Hematopoietic multipotent progenitor cell (in vitro differentiated cells): Measurements from ENCODE around the gene GLB1L2. TPM values are rescaled to one million over a fixed set of nuclear protein-coding genes. Genes with fewer than 3 reads are reported as not detected.

Experiments used
- DNase-seq, 3 donors: peaks; one replicate each; pipeline ENCODE4 v3.0.0-alpha.2; 2011 to 2015; ENCODE audit warnings: low read depth in 2 of 3, low spot score in 2 of 3
- total RNA-seq: library from RNA; depleted of rRNA; stranded (reverse); fragments of >200 nt; gene quantifications from one replicate; pipeline ENCODE4 v1.2.3, GENCODE V29; 2012

Gene GLB1L2
- total RNA-seq, 1 donor = 1.3 TPM

DNA sequence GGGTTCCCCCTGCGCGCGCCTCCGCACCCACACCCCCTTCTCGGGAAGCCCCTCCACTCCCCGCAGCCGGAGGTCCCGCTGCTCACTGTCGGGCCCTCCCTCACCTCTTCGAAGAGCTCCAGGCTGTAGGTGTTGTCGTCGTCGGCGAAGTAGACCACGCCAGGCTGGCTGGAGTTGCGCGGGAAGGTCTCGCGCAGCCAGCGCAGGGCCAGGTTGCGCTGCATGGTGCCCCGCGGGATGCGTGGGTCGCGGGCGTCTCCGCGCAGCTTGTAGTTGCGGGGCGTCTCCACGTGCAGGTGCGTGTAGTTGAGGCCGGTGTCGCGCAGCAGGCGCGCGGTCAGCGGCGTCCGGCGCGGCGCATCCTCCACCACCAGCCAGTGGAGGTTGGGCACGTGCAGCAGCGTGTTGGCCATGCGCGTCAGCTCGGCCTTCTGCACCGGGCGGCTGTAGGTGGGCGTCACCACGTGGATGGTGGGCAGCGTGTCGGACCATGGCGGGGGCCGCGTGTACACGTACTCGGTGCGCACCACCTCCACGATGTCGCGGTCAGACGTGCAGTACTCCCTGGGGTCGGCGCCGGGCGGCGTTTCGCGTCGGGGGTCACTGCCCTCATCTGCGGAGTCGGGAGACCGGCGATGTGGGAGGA lies 51.9 kb downstream of the GLB1L2 start:
- no peak for DNase-seq

DNA sequence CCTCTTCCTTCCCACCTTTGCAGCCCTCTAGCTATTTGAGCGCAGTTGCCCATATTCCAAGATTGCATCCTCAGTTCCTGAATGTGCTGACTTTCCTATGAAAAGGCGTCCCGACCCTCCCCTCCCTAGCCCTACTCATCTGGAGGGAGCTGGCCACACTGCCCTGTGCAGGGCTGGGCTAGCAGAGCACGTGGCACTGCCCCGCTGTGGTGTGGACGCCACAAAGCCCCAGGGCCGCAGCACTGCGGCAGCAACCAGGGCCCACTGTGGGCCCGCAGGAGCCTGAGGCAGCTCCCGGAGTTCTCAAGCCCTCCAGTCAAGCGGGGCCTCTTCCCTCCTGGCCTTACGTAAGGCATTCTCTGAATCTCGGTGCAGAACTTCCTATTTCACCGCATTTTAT lies 52.6 kb downstream of the GLB1L2 start:
- no peak for DNase-seq

DNA sequence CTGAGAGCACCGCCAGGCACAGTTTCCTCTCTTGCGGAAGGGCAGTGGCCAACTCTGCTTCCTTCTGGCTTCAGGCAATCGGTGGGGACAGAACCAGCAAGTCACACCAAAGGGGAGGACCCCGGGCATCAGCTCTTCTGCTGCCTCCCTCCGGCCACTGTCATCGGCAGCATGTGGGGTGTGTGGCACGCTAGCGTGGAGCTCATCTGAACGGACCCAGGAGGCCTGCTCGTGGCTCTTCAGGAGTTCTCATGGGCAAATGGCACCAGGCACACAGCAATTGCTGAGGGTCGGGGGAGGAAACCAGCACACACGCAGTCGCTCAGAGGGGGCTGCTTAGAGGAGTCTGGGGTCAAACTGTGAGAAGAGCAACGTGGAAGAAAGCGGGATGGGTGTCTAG lies 53.4 kb downstream of the GLB1L2 start:
- no peak for DNase-seq

DNA sequence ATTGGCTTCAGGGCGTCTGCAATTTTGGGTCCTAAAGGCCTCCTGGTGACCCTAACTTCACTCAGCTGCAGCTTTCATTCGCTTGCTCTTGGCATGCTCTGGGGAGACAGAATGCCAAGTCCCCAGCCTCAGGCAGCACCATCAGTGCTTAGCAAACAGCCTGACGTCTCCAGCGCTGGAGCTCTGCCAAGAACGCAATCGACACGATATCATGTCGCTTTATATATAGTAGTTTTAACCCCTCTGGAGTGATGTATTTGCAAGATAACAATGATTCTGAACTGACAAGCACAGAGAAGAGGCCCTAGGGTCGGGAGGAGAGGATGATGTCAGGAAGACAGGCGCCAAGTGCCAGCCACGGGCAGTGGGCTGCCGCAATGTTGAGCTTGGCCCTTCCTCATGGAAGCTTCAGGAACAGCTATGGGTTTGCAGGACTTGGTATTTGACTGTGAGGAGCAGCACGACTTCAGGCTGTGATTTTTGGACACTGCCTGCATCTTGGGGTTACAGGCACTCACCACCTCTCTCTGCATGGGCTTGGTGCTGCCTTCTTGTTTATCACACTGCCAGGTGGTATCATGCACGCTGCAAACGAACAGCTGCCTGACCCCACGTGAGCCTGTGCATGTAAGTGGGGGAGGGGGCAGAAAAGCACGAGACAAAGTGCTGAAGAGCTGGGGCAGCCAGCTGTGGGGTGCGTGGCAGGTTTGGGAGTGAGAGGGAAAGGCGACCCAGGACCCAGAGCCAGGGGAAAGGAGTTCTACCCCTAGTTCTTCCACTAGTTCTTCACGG lies 54.2 kb downstream of the GLB1L2 start:
- DNase-seq = no peak

DNA sequence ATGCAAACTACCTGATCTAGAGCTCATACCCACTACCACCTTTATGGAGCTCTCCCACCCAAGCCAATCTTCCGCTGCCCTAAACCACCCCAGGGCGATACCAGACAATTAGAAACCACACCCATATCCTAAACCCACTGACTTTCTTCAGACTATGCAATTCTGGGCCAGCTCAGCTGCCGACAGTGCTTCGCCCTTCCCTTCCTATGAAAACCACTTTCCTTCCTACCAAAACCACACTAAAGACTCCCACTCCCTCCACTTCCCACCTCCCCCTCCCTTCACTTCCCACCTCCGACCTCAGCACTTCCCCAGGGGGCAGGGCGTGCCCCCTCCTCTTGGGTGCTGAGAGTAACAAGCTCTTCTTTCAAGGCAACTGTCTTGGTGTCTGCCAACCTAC lies 55.2 kb downstream of the GLB1L2 start:
- no peak for DNase-seq

DNA sequence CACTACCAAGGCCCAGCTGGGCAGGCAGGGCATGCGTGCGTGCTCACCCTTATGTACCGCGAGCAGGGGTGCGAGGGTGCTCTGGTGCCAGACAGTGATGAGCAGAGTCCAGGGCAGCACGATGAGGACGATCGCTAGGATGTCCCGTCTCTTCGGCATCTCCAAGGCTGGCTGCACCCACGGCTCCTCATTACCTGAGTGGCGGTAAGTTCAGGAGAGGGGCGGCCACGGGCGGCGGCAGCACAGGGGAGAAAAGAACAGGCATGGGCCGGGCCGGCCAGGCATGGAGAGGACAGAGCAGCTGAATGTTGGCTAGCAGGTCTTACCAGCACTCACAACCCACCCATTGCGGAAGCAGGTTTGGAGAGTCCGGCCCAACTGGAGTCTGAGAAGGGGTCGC lies 55.7 kb downstream of the GLB1L2 start:
- no peak for DNase-seq

DNA sequence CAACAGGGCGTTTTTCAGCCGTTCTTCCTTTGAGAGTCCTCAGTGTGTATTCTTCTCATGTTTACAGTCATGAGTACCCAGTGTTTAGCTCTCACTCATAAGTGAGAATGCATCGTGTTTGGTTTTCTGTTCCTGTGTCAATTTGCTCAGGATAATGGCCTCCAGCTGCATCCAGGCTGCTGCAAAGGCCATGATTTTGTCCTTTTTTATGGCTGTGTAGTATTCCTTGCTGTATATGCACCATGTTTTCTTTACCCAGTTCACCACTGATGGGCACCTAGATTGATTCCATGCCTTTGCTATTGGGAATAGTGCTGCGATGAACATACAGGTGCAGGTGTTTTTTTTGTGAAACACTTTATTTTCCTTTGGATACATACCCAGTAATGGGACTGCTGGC lies 56.8 kb downstream of the GLB1L2 start:
- no peak for DNase-seq

DNA sequence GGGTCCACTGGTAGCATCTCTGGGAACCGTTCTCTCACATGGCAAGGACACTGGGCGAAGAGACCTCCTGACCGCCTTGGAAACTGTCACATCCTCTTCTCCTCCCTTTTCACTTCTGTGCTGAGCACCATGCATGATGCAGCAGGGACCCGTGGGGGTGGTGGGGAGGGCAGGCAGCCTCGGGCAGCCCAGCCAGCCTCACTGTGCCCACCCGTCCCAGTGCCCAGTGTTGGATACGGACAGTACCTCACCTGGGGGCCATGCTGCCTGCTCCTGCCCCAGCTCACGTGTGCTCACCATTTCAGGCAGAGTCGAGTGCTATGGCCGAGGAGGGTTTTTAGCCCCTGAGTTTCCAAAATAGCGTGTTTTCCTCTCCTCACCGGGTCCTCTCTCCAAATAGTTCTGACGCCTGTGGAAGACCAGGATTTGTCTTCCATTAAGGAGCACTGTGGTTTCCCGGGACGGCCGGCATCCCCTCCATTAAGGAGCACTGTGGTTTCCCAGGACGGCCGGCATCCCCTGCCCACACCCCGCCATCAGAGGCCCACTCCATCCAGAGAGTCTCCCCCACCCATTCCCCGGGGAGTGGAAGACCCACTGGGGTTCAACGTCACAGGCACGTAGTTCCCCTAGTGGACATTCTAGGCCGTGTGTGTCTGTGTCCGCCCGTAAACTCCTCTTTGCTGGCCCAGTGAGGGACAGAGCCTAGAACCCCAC lies 57.8 kb downstream of the GLB1L2 start:
- no peak for DNase-seq

DNA sequence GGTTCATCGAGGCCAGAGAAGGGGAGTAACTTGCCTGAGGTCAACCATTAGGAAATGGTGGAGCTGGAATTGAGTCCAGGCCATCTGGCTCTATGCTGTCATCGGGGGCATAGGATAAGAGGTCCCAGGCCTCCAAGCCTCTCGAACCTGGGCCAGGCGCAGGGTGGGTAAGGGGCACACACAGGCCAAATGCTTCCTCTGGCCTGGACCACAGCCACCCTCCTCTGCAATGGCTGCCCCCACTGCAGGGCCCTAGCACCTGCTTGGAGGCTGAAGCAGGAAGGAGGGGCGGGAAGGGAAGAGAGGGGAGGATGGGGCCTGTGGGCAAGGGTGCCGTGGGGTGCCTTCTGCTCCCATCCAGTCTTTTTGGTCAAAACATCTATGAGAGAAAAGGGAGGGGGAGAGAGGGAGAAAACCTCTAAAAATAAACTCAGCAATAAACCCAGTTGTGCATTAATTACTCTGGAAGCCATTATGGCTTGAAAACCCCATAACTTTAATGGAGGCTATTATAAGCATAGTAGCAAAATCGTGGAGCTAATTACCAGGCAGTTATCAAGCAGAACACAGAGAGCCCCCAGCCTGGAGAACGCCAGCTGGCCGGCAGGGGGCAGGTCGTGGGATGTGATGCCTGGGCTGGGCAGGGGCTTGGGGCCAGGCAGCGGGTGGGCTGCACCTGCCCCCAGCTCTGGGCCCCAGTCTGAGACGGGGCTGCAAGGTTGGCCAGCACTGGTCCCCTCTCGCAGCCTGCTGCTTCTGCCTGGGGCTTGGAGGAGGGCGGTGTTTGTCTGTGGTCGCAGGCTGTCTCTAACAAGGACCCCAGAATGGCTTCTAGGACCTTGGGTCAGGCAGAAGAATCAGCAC lies 59.1 kb downstream of the GLB1L2 start:
- DNase-seq = no peak

DNA sequence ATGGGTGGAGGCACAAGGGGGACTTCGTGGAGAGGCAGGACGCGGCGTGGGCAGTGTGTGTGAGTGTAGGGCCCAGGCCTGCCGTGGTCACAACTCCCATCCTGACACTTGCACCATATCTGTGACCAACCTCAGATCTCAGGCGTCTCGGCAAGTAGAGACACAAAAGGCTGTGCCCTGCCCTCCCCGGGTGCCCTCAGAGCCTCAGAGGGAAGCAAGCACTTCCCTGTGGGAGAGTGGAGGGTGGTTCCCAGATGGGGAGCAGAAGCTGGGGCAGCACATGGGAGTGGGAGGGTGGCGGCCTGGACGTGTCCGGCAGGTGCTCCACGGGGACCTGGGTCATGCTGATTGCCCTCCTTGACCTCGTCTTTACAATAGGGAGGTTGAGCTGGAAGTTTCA lies 59.9 kb downstream of the GLB1L2 start:
- no peak for DNase-seq

DNA sequence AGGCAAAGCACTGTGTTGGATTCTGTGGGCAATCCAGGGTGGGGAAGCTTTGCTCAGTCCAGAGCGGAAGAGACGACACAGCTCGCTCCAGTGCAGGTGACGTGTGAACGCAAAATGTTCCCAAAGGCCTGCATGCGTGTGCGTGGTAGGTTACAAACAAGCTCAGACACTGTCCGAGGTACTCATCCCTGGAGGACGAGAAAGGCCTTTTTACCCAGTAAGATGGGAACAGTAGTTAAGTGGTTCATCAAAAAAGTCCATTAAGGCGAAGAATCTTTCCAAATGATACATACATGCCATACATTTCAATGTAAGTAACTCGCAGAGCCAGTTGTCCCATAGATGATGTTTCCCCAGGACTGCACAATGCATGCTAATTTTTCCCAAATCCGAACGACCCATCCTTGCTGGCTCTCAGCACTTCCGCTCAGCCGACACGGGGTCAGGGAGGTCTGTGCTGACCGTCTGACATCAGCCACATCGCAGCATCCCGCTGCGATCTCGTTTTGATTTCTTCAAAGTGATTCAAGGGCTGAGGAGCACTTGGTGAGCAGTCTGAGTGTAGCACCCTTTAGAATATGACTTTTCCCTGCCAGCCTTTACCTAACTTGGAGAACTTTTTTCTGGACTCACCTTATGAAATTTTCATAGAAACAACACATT lies 61.3 kb downstream of the GLB1L2 start:
- no peak for DNase-seq

DNA sequence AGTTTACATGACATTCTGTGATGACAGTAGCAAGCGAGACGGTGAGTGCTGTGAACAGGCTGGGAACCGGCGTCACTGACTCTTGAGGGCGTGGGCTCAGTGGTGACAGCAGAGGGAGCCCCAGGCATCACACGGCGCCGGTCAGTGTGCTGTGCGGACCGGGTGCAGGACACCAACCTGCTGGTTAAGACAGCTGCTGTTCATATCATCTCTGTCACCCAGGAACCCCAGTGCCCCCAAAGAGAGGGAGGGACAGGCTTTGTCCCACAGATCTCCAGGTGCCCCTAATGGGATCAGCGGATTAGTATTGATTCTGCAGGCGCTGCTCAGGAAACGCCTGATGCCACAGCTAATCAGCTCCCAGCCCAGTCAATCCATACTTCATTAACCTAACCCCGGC lies 61.9 kb downstream of the GLB1L2 start:
- no peak for DNase-seq

DNA sequence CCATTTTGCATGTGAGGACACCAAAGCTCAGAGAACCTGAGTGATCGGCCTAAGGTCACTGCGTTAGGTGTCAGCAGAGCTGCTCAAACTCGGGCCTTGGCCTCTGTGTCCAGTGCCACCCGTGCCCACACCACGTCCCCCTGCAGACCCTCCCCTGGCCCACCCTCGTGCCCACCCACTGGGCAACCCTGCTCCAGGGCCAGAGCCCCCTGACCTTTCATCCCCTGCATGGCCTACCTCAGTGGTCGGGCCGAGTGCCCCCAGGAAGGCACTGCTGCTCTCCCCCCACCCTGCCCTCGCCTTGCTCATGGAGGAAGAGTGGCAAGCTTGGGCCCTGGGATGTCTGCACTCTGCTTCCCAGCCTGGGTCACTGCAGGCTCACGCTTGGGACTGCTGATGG lies 62.5 kb downstream of the GLB1L2 start:
- no peak for DNase-seq

DNA sequence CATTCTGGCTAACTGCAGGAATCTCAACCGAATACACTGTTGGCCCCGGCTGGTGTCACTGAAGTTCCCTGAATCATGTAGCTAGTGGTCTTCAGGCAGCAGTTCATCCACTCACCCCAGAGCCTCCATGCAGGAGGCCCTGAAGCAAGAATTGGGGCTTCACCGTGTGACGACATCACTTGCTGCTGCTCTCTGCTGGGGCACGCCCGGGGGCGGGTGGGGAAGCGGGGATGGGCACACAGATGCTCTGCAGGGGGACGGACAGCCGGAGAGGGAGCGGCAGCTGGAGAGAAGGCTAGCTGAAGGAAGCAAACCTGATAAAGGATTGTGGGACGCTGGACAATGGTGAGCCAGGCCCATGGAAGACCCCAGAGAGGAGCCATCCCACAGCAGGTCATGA lies 63.2 kb downstream of the GLB1L2 start:
- DNase-seq = no peak

DNA sequence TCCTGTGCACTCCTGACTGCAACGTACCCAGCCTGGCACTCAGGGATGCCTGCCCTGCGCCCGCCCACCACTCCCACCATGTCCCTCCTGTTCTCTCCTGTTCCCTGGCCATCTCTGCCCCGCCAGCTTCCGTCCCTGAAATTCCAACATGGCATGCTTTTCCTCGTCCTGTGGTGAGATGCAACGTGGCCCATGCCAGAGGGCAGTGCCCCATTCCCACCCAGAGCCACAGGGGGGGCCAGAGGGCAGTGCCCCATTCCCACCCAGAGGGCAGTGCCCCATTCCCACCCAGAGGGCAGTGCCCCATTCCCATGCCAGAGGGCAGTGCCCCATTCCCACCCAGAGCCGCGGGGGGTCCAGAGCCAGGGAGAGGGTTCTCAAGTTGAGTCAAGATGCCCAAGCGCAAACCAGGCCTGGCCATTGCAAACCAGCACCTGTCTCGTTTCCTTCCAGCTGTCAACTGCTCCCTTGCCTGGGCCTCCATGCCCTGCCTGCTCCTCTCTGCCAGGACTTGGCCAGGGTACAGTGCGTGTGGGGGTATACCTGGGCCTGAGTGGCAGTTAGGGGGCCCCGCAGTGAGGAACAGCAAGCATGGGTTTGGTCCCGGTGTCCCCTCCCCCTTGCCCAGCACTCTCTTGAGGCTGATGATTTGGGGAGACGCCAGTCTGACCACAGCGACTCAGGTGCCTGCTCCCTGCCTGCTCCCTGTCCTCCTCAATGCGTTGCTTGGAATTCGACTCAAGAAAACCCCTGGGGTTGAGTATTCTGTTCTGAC lies 65.7 kb downstream of the GLB1L2 start:
- DNase-seq = no peak

DNA sequence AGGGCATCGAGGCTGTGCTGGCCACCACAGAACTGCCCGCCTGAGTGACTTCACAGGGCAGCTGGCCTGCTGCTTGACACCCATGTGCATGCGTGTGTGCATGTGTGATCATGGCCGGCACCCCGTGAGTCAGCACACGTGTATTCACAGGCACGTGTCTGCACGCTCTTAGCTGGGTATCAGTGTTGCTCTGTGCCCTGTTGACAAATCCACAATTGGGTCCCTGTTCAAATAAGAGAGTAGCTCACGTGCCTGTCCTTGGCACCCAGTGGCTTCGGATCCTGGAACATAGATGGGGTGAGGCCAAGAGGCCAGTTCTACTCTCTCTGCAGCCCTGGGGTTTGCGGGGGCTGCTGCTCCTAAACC lies 66.3 kb downstream of the GLB1L2 start:
- no peak for DNase-seq

DNA sequence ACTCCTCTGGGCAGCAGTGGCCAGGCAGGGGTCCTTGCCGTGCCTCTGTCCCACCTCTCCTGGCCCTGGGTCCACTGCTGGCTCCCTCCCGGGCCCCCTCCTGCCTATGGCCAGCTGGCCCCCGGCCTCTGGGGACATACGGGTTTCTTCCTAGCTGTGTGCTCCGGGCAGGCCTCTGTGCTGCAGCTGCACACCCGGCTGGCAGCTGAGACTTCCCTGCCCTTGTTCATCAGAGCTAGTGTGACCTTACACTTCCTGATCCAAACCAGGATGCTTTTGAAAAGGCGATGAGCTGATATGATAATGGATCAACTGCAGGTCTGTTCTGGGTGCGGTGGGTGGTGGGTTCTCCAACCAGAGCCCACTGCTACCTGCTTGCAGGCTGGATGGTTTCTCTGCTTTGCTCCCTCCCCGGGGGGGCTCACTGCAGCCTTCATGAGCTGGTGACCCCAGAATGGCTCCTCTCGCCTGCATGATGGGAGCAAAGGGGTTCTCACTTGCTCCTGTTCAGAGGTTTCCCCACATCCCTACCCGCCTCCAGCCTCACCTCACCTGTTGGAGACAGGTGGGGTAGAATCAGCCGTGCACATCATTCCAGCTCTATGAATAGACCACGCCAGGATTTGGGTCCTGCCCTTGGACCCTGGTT lies 67.0 kb downstream of the GLB1L2 start:
- DNase-seq = no peak

DNA sequence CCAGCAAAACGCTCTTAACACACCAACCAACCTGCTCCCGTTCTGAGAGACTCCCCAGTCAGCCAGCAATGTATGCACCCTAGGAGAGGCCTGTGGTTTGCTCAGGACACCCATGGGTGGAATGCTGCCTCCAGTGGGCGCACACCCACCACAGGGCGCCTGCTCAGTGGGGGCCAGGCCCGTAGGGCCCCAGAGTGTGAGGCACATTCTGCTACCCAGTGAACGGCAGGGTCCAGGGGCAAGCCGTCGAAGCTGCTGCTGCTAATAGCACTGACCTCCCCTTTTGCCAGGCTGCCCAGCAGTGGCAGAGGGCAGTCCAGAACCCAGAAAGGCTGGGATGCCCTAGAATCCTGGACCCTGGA lies 67.5 kb downstream of the GLB1L2 start:
- no peak for DNase-seq

DNA sequence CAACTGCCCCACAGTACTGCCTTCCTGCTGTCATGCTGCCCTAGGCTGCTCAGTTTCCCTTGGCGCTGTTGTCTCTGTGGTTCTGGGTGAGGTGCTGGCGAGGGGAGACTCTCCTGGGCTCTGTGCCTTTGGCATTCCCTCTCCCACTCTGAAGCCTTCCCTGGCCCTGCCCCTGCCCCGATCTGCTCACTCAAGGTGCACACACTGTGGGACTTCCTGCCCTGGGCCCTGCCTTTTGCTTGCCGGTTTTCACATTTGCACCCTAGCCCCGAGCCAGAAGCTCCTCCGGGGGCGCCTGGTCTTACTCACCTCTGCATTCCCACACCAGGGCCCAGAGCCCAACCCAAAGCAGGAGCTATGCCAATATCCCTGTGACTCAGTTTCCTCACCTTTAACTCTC lies 68.2 kb downstream of the GLB1L2 start:
- DNase-seq = no peak
